B cell (primary cell): ENCODE data around the gene CCDC68.

Experiments used
- EZH2 ChIP-seq: IDR thresholded peaks from 2 replicates; pipeline ENCODE4 v1.6.1; 2012; ENCODE audit warnings: borderline replicate concordance, low read depth, mild to moderate bottlenecking, moderate library complexity, low read length; ENCODE audit not compliant: insufficient read depth, poor library complexity, severe bottlenecking
- TF ChIP-seq, protein P1 (sequence below): fragments of 200-600 bp; IDR thresholded peaks from one replicate; pipeline ENCODE4 v1.8.0; 2022; ENCODE audit warnings: antibody characterized with exemption, mild to moderate bottlenecking

GRCh38 chr18:54881229-54881768, 78.0 kb downstream of the CCDC68 start:
- TF ChIP-seq, protein P1, sequence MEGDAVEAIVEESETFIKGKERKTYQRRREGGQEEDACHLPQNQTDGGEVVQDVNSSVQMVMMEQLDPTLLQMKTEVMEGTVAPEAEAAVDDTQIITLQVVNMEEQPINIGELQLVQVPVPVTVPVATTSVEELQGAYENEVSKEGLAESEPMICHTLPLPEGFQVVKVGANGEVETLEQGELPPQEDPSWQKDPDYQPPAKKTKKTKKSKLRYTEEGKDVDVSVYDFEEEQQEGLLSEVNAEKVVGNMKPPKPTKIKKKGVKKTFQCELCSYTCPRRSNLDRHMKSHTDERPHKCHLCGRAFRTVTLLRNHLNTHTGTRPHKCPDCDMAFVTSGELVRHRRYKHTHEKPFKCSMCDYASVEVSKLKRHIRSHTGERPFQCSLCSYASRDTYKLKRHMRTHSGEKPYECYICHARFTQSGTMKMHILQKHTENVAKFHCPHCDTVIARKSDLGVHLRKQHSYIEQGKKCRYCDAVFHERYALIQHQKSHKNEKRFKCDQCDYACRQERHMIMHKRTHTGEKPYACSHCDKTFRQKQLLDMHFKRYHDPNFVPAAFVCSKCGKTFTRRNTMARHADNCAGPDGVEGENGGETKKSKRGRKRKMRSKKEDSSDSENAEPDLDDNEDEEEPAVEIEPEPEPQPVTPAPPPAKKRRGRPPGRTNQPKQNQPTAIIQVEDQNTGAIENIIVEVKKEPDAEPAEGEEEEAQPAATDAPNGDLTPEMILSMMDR, result no peak
- no peak for TF ChIP-seq EZH2
